CD14-positive monocyte (primary cell): ENCODE data around the gene UQCC2. TPM values are rescaled to one million over a fixed set of nuclear protein-coding genes. Genes with fewer than 3 reads are reported as not detected.

Source experiments
- DNase-seq, 3 donors: peaks; one replicate each; pipeline ENCODE4 v3.0.0-alpha.2; 2011 to 2022
- H2AFZ ChIP-seq: 2 replicates; pipeline ENCODE4 v1.6.0; 2012; ENCODE audit warnings: mild to moderate bottlenecking, low read depth, low read length, inconsistent platforms; ENCODE audit not compliant: insufficient read depth, poor library complexity, severe bottlenecking
- H3K27ac ChIP-seq, 2 donors: 1 replicate in 1 of 2; 2 replicates in 1 of 2; pipeline ENCODE4 v1.5.1; 2012 to 2013; ENCODE audit warnings: low read length in 2 of 2, control low read depth in 1 of 2, inconsistent platforms in 1 of 2, low read depth in 1 of 2, mild to moderate bottlenecking in 1 of 2
- H3K27me3 ChIP-seq, 2 donors: one replicate each; pipeline versions ENCODE4 v1.6.0 to v1.6.1; 2011 to 2013; ENCODE audit warnings: low read length in 2 of 2; ENCODE audit not compliant: control insufficient read depth in 2 of 2, insufficient read depth in 2 of 2
- H3K36me3 ChIP-seq, 2 donors: replicated peaks in 1 of 2; 1 replicate in 1 of 2; 2 replicates in 1 of 2; pipeline versions ENCODE4 v1.5.1 to v1.6.1; 2012 to 2013; ENCODE audit warnings: low read length in 2 of 2, control low read depth in 1 of 2, inconsistent platforms in 1 of 2, mild to moderate bottlenecking in 1 of 2; ENCODE audit not compliant: insufficient read depth in 2 of 2, control insufficient read depth in 1 of 2
- H3K4me1 ChIP-seq, 2 donors: 1 replicate in 1 of 2; 2 replicates in 1 of 2; pipeline versions ENCODE4 v1.5.1 to v1.6.1; 2012 to 2013; ENCODE audit warnings: low read length in 2 of 2, control low read depth in 1 of 2, inconsistent platforms in 1 of 2, mild to moderate bottlenecking in 1 of 2, moderate library complexity in 1 of 2; ENCODE audit not compliant: insufficient read depth in 2 of 2, control insufficient read depth in 1 of 2
- H3K4me2 ChIP-seq: replicated peaks from 2 replicates; pipeline ENCODE3; 2012; ENCODE audit warnings: low read length, moderate library complexity, mild to moderate bottlenecking; ENCODE audit not compliant: poor library complexity, severe bottlenecking; ENCODE audit errors: extremely low read depth
- H3K4me3 ChIP-seq, 3 experiments: fragments of 200-600 bp in 1 of 3; sonication (generic) in 1 of 3; replicated peaks in 1 of 3; 1 replicate in 2 of 3; 2 replicates in 1 of 3; pipeline ENCODE4 v1.5.1; 2011 to 2013; ENCODE audit warnings: low read length in 3 of 3, mild to moderate bottlenecking in 3 of 3, control low read depth in 2 of 3, low read depth in 2 of 3, inconsistent platforms in 1 of 3, moderate library complexity in 1 of 3
- H3K79me2 ChIP-seq: 2 replicates; pipeline ENCODE4 v1.6.0; 2012; ENCODE audit warnings: mild to moderate bottlenecking, control low read depth, inconsistent platforms, low read length, moderate library complexity; ENCODE audit not compliant: insufficient read depth
- H3K9ac ChIP-seq: 2 replicates; pipeline ENCODE4 v1.6.0; 2017; ENCODE audit warnings: low read length, mild to moderate bottlenecking; ENCODE audit not compliant: insufficient read depth, poor library complexity, severe bottlenecking
- H3K9me3 ChIP-seq, 2 donors: replicated peaks in 1 of 2; 1 replicate in 1 of 2; 2 replicates in 1 of 2; pipeline versions ENCODE4 v1.5.1 to v1.6.1; 2012 to 2013; ENCODE audit warnings: low read length in 2 of 2, control low read depth in 1 of 2; ENCODE audit not compliant: control insufficient read depth in 1 of 2, insufficient read depth in 1 of 2
- H4K20me1 ChIP-seq: 2 replicates; pipeline ENCODE4 v1.6.0; 2012; ENCODE audit warnings: mild to moderate bottlenecking, low read length, control low read depth, moderate library complexity; ENCODE audit not compliant: insufficient read depth
- H3K27ac Mint-ChIP-seq, 7 donors: one replicate each; pipeline ENCODE4 v1.8.0; 2020; ENCODE audit warnings: mild to moderate bottlenecking in 7 of 7, mixed read lengths in 7 of 7, moderate library complexity in 6 of 7, inconsistent platforms in 2 of 7
- H3K27me3 Mint-ChIP-seq, 3 donors: one replicate each; pipeline ENCODE4 v1.8.0; 2021 to 2022; ENCODE audit warnings: low read depth in 3 of 3, mild to moderate bottlenecking in 3 of 3, mixed read lengths in 3 of 3, moderate library complexity in 3 of 3, inconsistent platforms in 1 of 3
- H3K36me3 Mint-ChIP-seq, 2 donors: one replicate each; pipeline ENCODE4 v1.8.0; 2020; ENCODE audit warnings: mixed read lengths in 2 of 2, inconsistent platforms in 1 of 2, mild to moderate bottlenecking in 1 of 2
- H3K4me1 Mint-ChIP-seq: one replicate; pipeline ENCODE4 v1.8.0; 2020; ENCODE audit warnings: mild to moderate bottlenecking, mixed read lengths
- H3K4me3 Mint-ChIP-seq, 2 donors: one replicate each; pipeline ENCODE4 v1.8.0; 2020; ENCODE audit warnings: mild to moderate bottlenecking in 2 of 2, mixed read lengths in 2 of 2, moderate library complexity in 1 of 2
- H3K9me3 Mint-ChIP-seq, 7 donors: one replicate each; pipeline ENCODE4 v1.8.0; 2020 to 2022; ENCODE audit warnings: mixed read lengths in 7 of 7, mild to moderate bottlenecking in 6 of 7, moderate library complexity in 6 of 7, inconsistent platforms in 2 of 7
- WGBS: methylation state at CpG from one replicate; pipeline ENCODE4 v1.1.5; 2013; ENCODE audit warnings: missing lambda C conversion rate; ENCODE audit not compliant: insufficient coverage; 5-methylcytosine and 5-hydroxymethylcytosine counted together
- intact Hi-C, 2 donors: fragments of 100-400 bp; cut with micrococcal nuclease; formaldehyde crosslinking; loops; one replicate each; pipeline versions ENCODE4 v1.15.0 to v1.15.1; 2023
- polyA plus RNA-seq, 3 donors: library from polyadenylated mRNA; depleted of rRNA in 1 of 3; unstranded in 2 of 3; stranded (reverse) in 1 of 3; fragments of 300-500 nt in 2 of 3; fragments of >200 nt in 1 of 3; fragmentation: Illumina TruSeq in 2 of 3; gene quantifications; 1 replicate in 2 of 3; 2 replicates in 1 of 3; pipeline ENCODE4 v1.2.3, GENCODE V29; 2012 to 2021
- TF ChIP-seq, protein P1 (sequence below): fragments of 200-600 bp; IDR thresholded peaks from one replicate; pipeline ENCODE4 v1.8.0; 2022; ENCODE audit warnings: antibody characterized with exemption, mild to moderate bottlenecking

Gene UQCC2
- polyA plus RNA-seq, 3 donors: 10.3 to 39.3 (median 37.2) TPM

DNA sequence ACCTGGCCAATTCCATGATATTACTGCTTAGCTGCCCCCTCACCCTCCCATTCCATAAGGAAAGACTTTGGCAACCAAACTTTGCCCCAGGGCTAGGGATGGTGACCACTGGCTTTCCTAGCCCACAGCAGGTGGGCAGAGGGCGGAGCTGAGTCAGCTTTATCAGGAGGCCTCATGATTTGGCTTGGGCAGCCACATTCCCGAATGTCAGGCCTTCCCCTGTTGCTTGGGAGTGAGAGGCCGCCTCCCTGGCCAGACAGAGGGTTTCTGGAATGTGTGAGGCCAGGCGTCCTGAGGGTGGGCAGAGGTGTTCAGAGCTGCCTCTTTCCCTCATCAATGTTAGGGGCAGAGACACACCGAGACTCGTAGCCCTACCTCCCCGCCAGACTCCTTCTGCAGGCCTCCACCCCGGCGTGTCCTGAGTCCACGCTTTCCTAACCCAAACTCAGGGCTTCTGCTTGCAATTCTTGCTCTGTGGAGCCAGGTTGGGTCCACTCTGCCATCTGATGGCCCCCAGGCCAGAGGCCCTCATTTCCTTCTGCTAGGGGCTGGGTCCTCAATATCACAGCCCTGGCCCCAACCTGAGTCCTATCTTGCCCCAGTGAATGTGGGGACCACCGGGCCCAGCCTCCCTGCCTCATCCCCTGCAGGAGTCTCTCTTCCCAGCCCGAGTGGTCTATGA is 19.3 kb downstream of the UQCC2 start:
- Mint-ChIP-seq H3K4me3 (no peak overlapping the region), H3K27me3 (peaks cover 0 to 3% (median 0%) of the 10 kb centered on the region in 3 donors), H3K36me3 (peaks cover 35 to 51% of the 10 kb centered on the region in 2 donors), H3K27ac (peak overlapping the region in 6 of 7 donors; percentile 15 to 82 (median 68)), H3K4me1 (peaks cover 18% of the 10 kb centered on the region), H3K9me3 (no peaks in the 10 kb centered on the region)
- H4K20me1 ChIP-seq: no peaks in the 10 kb centered on the region
- no peak overlapping the region for H3K4me2 ChIP-seq
- intact Hi-C loops: no loop called here
- no peak overlapping the region for H3K4me3 ChIP-seq
- no peaks in the 10 kb centered on the region for H3K79me2 ChIP-seq
- H3K27ac ChIP-seq: no peak overlapping the region
- H2AFZ ChIP-seq: no peak overlapping the region
- H3K36me3 ChIP-seq: peaks cover 8 to 24% of the 10 kb centered on the region in 2 donors
- DNase-seq: no peak
- no peaks in the 10 kb centered on the region for H3K9me3 ChIP-seq
- peak overlapping the region; percentile 21 for H3K9ac ChIP-seq
- WGBS: 84% methylated on average over 8 of the region's 12 CpGs
- peaks cover 4 to 10% of the 10 kb centered on the region in 2 donors for H3K4me1 ChIP-seq
- H3K27me3 ChIP-seq: no peaks in the 10 kb centered on the region
- TF ChIP-seq, protein P1, sequence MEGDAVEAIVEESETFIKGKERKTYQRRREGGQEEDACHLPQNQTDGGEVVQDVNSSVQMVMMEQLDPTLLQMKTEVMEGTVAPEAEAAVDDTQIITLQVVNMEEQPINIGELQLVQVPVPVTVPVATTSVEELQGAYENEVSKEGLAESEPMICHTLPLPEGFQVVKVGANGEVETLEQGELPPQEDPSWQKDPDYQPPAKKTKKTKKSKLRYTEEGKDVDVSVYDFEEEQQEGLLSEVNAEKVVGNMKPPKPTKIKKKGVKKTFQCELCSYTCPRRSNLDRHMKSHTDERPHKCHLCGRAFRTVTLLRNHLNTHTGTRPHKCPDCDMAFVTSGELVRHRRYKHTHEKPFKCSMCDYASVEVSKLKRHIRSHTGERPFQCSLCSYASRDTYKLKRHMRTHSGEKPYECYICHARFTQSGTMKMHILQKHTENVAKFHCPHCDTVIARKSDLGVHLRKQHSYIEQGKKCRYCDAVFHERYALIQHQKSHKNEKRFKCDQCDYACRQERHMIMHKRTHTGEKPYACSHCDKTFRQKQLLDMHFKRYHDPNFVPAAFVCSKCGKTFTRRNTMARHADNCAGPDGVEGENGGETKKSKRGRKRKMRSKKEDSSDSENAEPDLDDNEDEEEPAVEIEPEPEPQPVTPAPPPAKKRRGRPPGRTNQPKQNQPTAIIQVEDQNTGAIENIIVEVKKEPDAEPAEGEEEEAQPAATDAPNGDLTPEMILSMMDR: no peak

DNA sequence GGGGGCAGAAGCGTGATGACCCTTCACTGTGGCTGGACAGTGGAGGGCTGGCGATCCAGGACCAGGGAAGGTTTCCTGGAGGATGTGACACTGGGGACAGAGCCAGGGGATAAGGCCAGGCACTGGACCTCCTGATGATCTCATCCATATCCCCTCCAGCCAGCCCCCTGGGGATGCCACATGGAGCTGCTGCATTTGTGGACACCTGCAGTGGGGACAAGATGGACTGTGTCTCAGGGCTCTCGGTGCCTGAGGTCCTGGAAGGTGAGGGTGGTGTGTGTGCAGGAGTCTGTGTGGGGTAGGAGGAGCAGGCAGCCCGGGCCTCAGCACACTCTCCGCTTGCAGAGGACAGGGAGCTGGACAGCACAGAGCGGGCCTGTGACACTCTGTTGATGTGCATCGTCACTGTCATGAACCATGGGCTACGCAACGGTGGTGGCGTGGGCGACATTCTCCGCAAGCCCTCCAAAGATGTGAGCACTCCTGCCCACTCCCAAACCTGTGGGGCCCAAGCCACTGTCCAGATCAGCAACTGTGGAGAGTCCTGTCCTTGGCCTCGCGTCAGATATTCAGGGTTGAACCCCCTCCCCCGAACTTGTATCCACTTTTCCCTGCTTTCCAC is 19.9 kb downstream of the UQCC2 start:
- DNase-seq: no peak
- peak overlapping the region in 3 of 7 donors; percentile 15 to 54 (median 37) for H3K27ac Mint-ChIP-seq
- peaks cover 31 to 52% of the 10 kb centered on the region in 2 donors for H3K36me3 Mint-ChIP-seq
- Histone ChIP-seq H3K27me3 (no peaks in the 10 kb centered on the region), H3K27ac (no peak overlapping the region), H2AFZ (no peak overlapping the region), H3K9ac (no peak overlapping the region), H3K4me2 (no peak overlapping the region), H4K20me1 (no peaks in the 10 kb centered on the region), H3K79me2 (no peaks in the 10 kb centered on the region), H3K4me1 (peaks cover 4 to 10% of the 10 kb centered on the region in 2 donors), H3K4me3 (no peak overlapping the region), H3K9me3 (no peaks in the 10 kb centered on the region), H3K36me3 (peaks cover 6 to 18% of the 10 kb centered on the region in 2 donors)
- intact Hi-C loops: no loop called here
- peaks cover 0 to 3% (median 0%) of the 10 kb centered on the region in 3 donors for H3K27me3 Mint-ChIP-seq
- H3K9me3 Mint-ChIP-seq: peaks cover 0 to under 1% (median 0%) of the 10 kb centered on the region in 7 donors
- WGBS: 94% methylated on average over 13 of the region's 15 CpGs
- TF ChIP-seq, protein P1: no peak
- no peak overlapping the region for H3K4me3 Mint-ChIP-seq
- H3K4me1 Mint-ChIP-seq: peaks cover 18% of the 10 kb centered on the region
